ENCODE data around the gene NACC2. TPM values are rescaled to one million over a fixed set of nuclear protein-coding genes. Genes with fewer than 3 reads are reported as not detected.

Gene NACC2
- total and polyA plus RNA-seq, 2 donors (not counting 3 experiments of a cell fraction or from before 2014, with no cell fraction given) = 15.8 to 27.1 TPM

GRCh38 chr9:135984072-135984710 is 110.9 kb downstream of the NACC2 start:
- FAIRE-seq = no peak
- TF ChIP-seq FOS (IDR thresholded peaks at IDR 0.05; ENCODE audit: borderline replicate concordance, insufficient read depth, low read length) (no peak), POLR2AphosphoS5 (IDR thresholded peaks at IDR 0.05; ENCODE audit: insufficient read depth, low read depth, low read length) (no peak), EZH2 (IDR thresholded peaks at IDR 0.05; ENCODE audit: borderline replicate concordance, low read depth, low read length, severe bottlenecking) (no peak), GATA2 (IDR thresholded peaks at IDR 0.05; ENCODE audit: insufficient read depth, insufficient read length, low read depth, low read length) (no peak), JUN (IDR thresholded peaks at IDR 0.05; ENCODE audit: borderline replicate concordance, insufficient read depth, insufficient read length, low read depth) (no peak), MYC (IDR thresholded peaks at IDR 0.05; ENCODE audit: low read depth, low read length) (no peak), POLR2A (IDR thresholded peaks at IDR 0.05; ENCODE audit: low read depth, low read length) (no peak)
- TF ChIP-seq, protein P1, sequence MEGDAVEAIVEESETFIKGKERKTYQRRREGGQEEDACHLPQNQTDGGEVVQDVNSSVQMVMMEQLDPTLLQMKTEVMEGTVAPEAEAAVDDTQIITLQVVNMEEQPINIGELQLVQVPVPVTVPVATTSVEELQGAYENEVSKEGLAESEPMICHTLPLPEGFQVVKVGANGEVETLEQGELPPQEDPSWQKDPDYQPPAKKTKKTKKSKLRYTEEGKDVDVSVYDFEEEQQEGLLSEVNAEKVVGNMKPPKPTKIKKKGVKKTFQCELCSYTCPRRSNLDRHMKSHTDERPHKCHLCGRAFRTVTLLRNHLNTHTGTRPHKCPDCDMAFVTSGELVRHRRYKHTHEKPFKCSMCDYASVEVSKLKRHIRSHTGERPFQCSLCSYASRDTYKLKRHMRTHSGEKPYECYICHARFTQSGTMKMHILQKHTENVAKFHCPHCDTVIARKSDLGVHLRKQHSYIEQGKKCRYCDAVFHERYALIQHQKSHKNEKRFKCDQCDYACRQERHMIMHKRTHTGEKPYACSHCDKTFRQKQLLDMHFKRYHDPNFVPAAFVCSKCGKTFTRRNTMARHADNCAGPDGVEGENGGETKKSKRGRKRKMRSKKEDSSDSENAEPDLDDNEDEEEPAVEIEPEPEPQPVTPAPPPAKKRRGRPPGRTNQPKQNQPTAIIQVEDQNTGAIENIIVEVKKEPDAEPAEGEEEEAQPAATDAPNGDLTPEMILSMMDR (IDR thresholded peaks at IDR 0.05; ENCODE audit: extremely low read depth in 1 of 2, insufficient read depth in 1 of 2, low read depth in 1 of 2, low read length in 2 of 2) = no peak
- TF ChIP-seq, protein P2, sequence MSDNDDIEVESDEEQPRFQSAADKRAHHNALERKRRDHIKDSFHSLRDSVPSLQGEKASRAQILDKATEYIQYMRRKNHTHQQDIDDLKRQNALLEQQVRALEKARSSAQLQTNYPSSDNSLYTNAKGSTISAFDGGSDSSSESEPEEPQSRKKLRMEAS (IDR thresholded peaks at IDR 0.05; ENCODE audit: insufficient read depth, insufficient read length) = no peak

More at GRCh38 chr9:135984072-135984710, 110.9 kb downstream of the NACC2 start:
- H3K79me2 ChIP-seq (ENCODE audit: control insufficient read depth, insufficient read depth, low read length) = no peaks in the 10 kb centered on the region
- BruUV-seq (replicated peaks) = no TSS peak
- no peak overlapping the region for H3K27ac ChIP-seq (ENCODE audit: insufficient read depth, low read depth, low read length)
- DNase-seq (ENCODE audit: low read depth, low spot score) = no peak
- intact Hi-C loops (cut with micrococcal nuclease) (no loop called here), dilution Hi-C loops (cut with MboI; ENCODE audit: extremely low pct_ligation_motif_present, low sequenced_read_pairs) (no loop called here)
- H4K20me1 ChIP-seq (replicated peaks; ENCODE audit: control insufficient read depth, extremely low read depth, insufficient read depth, low read length) = no peaks in the 10 kb centered on the region
- H3K4me2 ChIP-seq (ENCODE audit: insufficient read depth, low read length) = no peak overlapping the region
- no peak overlapping the region for H2AFZ ChIP-seq (ENCODE audit: low read depth, low read length)
- no peaks in the 10 kb centered on the region for H3K36me3 ChIP-seq (ENCODE audit: control insufficient read depth in 2 of 2, extremely low read depth in 1 of 2, insufficient read depth in 2 of 2, low read length in 2 of 2)
- no peak overlapping the region for H3K9ac ChIP-seq (replicated peaks; ENCODE audit: extremely low read depth, insufficient read depth, low read length)
- no peaks in the 10 kb centered on the region for H3K27me3 ChIP-seq (ENCODE audit: control insufficient read depth in 2 of 2, insufficient read depth in 2 of 2, low read length in 2 of 2)
- CTCF ChIA-PET = interaction anchor here (1.0 to 1.9 kb wide), 3 partner anchors 16 to 138 kb away, joined by 3 to 6 read pairs (median 5); no protein-coding TSS in a partner anchor
- H3K9me3 ChIP-seq (replicated peaks; ENCODE audit: control insufficient read depth, insufficient read depth, low read length) = no peaks in the 10 kb centered on the region
- no peak overlapping the region for H3K4me3 ChIP-seq (replicated peaks in 1 of 3; ENCODE audit: insufficient read depth in 1 of 3, low read depth in 1 of 3, low read length in 3 of 3)
- POLR2A ChIA-PET = no interaction called here
- no peaks in the 10 kb centered on the region for H3K9me1 ChIP-seq (replicated peaks; ENCODE audit: control insufficient read depth, extremely low read depth, insufficient read depth, low read length)
- H3K4me1 ChIP-seq (ENCODE audit: control insufficient read depth, extremely low read depth, insufficient read depth, low read length) = no peaks in the 10 kb centered on the region
